Stimulated activated CD8-positive, alpha-beta memory T cell treated with anti-CD3 and anti-CD28 coated beads, Interleukin-4, amount 100 ng/mL, for 4 hours (primary cell): ENCODE data around the gene STAT5A.

Experiments used
- DNase-seq, 2 donors: peaks; one replicate each; pipeline ENCODE4 v3.0.0-alpha.2; 2020; ENCODE audit warnings: low read depth in 2 of 2, low spot score in 1 of 2

The STAT5A gene

GRCh38 chr17:42266918-42267766, 21.2 kb upstream of the STAT5A start:
- peak in 1 of 2 donors; percentile 26 for DNase-seq

DNA sequence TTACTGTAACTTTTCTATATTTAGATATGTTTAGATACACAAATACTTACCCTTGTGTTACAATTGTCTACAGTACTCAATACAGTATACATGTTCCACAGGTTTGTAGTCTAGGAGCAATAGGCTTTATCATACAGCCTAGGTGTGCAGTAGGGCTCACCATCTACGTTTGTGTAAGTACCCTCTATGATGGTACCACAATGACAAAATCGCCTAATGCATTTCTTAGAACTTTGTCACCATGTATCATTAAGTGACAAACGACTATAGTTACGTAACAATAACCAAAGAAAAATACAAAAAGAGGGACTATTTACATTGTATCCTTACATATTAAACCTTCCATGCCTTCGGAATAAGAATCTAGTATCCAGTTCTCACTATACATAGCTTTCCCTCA, 20.1 kb upstream of the STAT5A start:
- DNase-seq: no peak

- no peak for DNase-seq
Observed at GRCh38 chr17:42270170-42270535, 18.1 kb upstream of the STAT5A start.

DNA sequence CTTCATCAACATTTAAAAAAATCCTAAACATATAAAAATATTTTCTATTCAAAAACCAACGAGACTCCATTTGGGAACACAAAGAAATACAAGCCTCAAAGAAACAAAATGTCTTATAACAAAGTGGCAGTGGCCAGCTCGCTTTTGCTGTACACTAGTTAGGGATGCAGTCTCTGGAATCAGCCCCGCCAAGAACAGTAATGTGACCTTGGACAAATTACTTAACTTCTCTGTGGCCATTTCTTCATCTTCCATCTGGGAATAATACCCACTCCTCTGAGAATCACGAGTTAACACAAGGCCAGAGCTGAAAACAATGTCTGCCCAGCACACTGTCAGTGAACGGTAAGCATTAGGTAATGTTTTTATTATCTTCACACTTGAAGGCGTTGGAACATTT, 17.7 kb upstream of the STAT5A start:
- no peak for DNase-seq

GRCh38 chr17:42271006-42271778, 17.1 kb upstream of the STAT5A start:
- DNase-seq: no peak

DNA sequence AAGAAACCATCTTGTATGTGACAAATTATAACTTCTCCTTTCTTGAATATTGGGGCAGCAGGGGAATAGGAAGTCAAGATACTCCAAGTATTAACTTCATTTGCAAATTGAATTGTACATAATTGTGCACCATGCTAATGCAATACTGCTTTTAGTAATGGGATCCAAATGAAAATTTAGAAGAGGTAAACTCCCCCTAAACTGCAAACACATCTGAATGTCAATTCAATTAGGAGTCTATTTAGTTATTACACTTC, 16.6 kb upstream of the STAT5A start:
- no peak for DNase-seq

GRCh38 chr17:42272162-42272907, 16.0 kb upstream of the STAT5A start:
- no peak for DNase-seq

GRCh38 chr17:42273474-42274252, 14.6 kb upstream of the STAT5A start:
- DNase-seq: no peak

- no peak for DNase-seq
Observed at GRCh38 chr17:42274253-42274542, 14.1 kb upstream of the STAT5A start.

DNA sequence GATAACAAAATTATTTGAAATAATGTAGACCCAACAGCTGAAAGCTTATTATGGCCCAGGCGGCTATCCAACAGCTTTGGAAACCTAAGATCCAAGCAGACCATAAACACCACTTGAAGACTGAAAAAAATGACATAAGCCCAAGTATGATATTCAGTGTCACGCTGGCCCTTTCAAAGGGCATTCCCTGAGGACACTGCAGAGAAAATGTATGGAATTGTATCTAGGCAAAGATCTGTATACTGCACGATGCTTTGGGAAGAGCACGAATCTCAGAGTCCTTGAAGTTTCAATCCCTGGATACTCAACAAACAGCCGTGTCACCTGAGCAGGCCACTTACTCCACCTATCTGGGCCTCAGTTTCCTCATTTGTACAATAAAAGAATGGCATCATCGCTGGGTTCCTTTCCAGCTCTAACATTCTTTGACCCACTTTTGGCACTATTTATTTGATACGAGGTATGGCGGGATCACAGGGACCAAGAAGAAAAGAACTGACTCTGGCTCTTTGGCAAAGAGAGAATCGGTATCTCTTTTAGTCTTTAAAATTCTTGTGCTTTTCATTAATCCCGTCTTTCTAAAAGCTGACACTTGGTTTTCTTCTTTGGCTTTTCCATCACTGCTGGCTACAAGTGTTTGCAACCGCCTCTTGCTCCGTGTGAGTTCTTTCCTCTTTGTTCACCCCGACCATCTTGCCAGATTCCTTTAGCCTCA, 13.3 kb upstream of the STAT5A start:
- no peak for DNase-seq

- peak in 1 of 2 donors; percentile 34 for DNase-seq
Observed at GRCh38 chr17:42275527-42276358, 12.6 kb upstream of the STAT5A start.

DNA sequence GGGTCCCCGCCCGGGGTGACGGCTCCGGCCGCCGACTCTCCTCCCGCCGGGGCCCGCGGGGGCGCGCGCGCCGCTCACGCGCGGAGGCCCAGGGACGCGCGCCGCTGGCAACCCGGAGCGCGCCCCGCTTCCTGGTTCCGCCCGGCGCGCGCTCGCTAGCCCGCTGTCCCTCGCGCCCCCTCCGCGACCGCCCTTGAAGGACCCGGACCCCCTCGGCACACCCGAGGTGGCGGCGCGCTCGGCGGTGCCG, 12.0 kb upstream of the STAT5A start, which contains the start of gene STAT5B:
TSS of gene STAT5B (minus strand) at position 33 of the 250 bp plus-strand sequence. CDS start 44,264 bp downstream, outside the sequence.
- DNase-seq: peak in 1 of 2 donors; percentile 27

DNA sequence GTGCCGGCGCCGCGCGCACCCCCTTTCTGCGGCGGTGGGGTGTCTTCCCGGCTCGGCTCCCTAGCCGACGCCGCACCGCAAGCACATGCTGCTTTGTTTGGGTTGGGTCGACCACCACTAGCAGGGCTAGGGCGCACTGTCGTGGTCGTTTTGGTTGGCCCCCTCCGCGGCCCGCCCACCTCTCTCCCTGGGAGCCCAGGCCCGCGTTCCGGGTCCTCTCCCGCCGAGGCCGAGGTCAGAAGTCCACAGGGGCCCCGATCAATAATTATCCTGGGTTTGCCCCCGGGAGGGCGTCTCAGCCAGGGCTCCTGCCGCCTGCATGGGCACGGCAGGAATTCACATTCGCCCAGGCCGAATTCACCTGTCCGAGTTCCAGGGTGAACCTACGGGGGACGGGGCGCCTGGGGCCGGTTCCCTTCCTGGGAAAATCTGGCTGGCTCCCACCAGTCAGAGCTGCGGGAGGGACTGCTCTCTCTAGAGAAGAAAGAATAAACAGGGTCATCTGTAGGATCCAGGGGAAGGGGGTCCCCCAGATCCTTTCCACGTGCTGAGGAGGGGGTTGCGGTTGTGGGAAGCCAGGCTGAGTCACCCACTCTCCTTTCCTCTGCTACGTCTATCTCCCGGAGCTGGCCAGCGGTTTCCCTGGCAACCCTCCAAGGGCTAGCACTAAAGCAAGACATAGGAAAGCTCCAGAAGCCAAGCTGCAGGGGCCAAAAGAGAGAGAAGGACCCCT, 11.5 kb upstream of the STAT5A start:
- no peak for DNase-seq

GRCh38 chr17:42277342-42277712, 11.0 kb upstream of the STAT5A start:
- no peak for DNase-seq

DNA sequence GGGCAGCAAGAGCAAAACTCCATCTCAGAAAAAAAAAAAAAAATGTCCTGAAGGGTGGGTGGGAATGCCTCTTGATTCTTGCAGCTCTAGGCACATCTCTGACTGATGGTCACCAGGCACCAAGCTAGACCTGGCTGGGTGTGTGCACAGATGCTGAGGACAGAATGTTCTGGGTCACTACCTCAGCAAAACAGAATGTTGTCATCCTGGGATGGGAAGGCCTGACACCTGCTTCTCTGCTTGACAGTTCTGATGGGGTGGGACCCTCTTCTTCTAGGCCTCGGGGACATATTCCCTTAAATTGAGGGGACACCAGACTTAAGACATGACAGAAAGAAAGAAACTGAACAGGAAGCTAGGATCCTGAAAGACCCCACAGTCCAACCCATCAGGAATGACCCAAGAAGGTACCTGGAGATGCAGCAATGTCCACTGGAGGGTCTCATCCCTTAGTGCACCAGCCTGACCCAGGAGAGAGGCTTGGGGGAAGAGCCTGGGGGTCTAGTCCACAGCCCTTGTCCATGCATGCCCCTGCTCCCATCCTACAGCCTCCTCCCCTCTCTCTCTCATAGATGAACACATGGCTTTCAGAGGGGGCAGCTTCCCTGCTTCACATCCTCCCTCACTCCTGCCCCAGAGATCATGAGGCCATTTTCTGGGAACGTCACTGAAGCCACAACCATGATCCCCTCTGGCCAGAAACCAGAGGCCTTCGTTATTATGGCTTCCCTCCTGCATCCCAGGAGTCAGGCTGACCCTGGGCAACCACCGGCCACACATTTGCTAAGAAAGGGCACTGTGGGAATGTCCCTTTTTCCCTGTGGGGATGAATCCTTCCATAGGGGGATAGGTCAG, 8.3 kb upstream of the STAT5A start:
- DNase-seq: no peak

DNA sequence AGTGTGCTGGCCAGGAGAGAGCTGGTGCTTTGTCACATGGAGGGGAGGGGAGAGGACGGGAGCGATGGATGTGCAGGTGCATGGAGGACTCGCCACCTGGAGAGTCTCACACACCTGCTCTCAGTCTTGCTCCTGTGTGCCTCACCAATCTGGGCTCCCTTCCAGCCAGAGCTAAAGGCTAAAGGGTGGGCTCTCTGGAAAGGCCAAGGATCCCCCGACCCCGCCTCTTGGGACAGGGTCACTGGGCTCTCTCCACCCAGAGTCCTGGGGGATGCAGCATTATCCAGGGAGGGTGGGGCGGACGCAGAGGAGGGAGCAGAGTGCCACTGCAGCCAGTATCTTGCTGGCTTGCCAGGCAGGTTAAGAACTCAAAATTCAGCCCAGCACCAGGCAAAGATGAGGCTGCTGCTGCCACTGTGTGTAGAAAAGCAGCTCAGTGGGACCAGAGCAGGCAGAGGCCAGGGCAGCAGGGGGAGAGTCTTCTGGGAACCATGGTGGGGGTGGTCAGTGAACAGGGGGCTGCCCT, 6.7 kb upstream of the STAT5A start:
- no peak for DNase-seq

DNA sequence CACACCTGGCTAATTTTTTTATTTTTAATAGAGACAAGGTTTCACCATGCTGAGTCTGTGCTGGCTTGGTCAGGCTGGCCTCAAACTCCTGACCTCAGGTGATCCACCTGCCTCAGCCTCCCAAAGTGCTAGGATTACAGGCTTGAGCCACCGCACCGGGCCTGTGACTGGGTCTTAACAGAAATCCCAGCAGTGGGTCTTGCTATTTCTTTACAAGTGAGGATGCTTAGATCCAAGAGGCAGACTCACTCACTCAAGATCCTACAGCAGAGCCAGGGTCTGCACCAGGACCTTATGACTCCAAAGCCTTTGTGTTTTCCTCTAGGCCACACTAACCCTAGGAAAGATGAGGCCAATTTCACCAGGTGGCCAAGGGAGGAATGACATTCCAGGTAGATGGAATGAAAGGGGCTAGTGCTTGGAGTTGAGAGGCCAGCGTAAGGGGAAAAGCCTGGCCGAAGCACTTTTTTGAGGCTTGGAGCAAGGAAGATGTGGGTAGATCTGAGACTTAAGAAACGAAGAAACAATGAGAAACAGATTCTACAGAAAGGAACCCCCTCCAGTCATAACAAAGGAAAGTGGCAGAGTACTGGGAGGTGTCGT, 5.7 kb upstream of the STAT5A start:
- DNase-seq: no peak
